ENCODE measurements around the gene CD46. TPM values are rescaled to one million over a fixed set of nuclear protein-coding genes. Genes with fewer than 3 reads are reported as not detected.

Gene CD46
- total RNA-seq, 1 donor from 2014 or later = 196 TPM

DNA sequence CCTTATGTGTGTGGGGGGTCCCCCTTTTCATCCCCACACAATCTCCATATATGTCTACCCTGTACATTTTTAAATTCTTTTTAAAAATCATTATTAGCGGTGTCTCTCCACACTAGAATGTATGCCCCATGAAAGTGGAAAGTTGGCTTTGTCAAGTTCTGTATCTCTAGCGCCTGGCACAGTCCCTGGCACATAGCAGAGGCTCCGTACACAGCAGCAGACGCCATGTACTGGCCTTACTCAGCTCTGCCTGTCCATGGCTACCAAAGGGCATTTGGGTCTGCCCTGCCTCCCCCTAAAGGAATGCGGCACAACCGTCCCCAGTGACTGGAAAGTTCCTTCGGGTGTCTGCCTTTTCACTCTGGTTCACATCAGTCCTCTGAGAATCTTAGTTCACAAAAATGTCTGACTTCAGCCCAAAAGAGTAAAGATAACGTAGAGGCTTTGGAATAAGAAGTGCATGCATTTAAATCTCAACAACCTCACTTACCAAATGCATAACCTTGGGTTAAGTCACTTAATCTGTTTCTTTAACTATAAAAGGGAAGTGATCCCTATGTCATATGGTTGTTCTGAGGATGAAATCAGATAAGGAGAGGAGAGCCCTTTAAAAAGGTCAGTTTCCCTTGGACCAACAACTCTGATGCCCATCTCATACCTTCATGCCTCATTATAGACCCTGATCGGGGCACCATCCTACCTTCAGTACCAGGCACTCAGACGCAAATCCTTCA lies 61.1 kb downstream of the CD46 start:
- no peak for DNase-seq (ENCODE audit: extremely low read depth, low read depth, low spot score)

DNA sequence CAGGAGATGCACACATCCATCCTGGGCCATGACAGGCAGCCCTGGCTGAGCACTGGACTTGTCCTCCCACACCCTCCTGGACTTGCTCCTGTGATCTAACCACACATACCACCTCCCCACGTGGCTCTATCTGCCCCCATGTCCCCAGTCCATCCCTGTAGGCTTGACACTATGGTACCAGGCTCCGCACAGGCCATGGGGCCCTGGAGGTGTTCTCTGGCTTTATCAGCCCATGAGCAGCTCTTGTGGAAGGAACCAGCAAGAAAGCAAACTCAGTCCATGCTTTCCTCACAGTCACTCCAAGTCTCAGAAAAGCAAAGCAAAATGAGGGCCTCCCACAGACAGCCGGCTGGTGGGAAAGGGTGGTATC lies 61.6 kb downstream of the CD46 start:
- no peak for DNase-seq (ENCODE audit: extremely low read depth, low read depth, low spot score)

DNA sequence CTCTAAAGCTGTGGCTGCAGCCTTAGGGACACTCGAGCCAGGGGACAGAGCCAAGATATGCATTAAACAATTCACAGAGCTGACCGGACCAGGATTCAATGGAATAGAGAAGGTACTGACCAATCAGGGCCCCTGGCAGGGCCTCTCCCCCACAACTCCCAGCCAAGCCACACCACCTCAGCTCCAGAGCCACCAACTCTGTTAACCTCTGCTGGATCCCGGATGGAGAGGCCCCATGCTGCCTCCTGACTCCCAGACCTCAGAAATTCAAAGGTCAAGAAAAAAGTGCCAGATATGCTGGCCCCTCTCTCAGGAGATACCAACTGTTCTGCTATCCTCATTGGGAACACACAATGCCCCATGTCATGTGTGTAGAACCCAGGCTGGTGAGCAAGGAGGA lies 62.1 kb downstream of the CD46 start:
- DNase-seq (ENCODE audit: extremely low read depth, low read depth, low spot score) = no peak

DNA sequence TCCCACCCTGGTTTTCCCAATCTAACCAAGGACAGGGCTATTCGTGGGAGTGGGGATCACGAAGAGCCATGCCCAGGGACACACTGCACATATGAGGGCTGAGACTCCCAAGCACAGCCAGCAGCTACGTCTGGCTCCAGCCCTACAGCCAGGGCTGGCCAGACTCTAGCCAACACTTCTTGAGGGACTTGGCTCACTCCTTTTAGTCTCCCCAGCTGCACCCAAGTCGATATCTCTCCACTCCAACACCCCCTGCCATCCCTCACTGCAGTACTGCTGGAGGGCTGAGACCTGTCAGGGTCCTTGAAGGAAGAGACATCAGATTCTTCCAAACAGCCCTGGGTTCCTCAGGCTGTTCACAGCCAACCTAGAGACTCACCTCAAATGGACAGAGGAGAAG lies 62.6 kb downstream of the CD46 start:
- DNase-seq (ENCODE audit: extremely low read depth, low read depth, low spot score) = no peak

DNA sequence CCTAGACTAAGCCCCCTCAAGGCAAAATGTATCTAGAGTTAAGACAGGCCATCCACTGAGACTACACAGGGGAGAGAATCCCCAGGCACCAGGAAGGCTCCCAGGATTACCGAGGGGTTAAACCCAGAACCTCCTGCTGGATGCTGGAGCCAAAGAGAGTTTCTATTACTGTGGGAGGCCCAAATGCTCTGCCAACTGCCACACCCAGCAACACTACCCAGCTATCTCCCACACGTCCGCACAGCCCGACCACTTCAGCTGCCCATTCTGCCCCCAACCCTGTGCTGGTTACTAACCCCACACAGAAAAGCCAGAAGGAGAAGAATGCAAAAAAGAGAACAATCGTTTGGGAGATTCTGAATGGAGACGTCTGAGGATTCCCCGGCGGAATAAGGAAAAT lies 63.6 kb downstream of the CD46 start:
- DNase-seq (ENCODE audit: extremely low read depth, low read depth, low spot score) = no peak

DNA sequence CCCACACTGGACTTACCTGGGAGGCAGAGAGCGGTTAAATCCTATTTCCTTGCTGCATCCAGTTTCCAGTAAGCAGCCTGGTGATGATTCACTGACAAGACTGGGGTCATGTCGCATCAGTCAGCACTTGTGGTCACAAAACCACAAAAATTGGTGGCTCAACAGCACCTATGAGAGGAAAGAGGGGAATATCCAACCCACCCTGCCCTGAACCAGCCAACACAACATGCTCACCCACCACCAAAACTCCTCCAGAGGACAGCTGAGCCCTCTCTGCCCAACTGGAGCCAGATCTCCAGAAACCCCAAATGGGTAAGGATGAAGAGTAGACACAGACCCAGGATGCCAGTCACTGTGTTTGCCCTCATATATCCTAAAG lies 64.0 kb downstream of the CD46 start:
- no peak for DNase-seq (ENCODE audit: extremely low read depth, low read depth, low spot score)

DNA sequence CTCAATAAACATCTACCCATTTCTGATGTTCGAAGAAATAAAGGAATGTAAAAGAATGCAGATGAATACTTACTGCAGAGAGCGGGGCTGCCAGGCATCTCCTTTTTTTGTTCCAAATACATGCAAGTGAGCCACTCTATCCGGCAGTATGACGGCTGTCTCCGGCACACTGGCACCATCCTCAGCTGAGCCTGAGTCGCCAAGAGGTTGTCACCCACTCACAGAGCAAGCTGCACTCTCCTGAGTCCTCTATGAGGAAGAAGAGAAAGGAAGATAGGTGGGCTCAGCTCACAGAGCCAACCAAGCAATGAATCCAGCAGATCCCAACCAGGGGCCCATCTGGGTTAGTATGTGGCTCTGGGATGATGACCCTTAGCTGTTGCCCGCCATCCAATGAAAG lies 65.3 kb downstream of the CD46 start:
- DNase-seq (ENCODE audit: extremely low read depth, low read depth, low spot score) = no peak

DNA sequence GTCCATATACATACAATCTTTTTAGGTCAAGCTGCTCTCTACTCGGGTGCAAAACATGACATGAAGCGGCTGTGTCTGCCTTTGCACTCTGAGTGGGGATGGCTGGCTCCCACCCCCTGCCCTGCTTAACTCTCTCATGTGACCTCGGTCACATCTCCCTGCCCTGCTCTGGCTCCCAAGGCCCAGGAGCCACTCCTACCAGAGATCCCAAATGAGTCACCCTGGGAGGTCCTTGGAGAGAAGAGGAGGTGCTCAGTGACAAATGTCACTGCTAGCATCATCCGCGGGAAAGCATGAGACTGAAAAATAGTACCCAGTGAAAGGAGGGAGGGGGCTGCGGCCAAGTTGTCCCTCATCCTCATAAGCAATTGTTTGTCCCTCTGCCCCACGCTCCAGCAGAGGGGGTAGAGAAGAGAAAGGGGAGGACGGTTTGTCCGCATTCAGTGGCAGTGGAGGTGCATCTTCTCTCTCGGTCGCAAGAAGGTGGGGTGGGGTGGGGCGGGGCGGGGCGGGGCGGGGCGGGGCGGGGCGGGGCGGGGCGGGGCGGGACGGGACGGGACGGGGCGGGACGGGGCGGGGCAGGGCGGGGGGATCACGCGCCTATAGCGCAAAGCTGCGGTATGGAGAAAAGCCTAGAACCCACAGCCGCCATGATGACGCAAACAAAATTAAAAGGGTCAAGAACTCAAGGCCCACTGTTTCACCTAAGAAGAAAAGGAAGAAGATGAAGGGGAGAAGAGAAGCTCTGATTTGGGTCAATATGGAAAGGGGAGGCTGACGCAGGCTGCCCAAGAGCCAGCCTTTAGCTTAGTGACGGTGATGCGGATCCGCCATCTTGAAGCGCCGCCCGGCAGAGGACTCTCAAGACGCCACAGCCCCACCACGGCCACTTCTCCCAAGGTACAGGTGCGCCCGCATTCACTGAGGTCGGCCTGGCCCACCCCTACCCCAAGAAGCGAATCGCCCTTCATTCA lies 66.2 kb downstream of the CD46 start:
- DNase-seq (ENCODE audit: extremely low read depth, low read depth, low spot score) = no peak

DNA sequence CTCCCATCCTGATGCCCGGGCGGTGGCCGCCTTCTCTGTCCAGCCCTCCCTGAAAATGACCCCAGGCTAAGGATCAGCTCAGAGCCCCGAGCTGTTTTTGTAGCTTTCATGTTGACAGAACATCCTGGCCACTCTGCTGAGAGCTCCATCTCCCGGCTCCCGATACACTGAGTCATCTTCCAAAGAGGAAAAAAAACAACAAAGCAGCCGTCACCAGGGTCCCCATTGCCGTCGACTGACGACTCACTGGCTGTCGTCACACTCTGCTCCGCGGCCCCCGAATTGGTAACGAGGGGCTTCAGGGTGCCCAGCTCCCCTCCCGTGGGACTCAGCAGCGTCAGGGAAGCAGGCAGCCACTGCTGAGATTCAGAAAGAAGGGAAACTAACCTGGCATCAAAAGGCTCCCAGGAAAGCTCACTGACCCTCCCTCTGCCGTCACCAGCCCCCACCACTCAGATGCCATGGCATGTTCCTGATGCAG lies 67.2 kb downstream of the CD46 start:
- peak; percentile 61 for DNase-seq (ENCODE audit: extremely low read depth, low read depth, low spot score)

DNA sequence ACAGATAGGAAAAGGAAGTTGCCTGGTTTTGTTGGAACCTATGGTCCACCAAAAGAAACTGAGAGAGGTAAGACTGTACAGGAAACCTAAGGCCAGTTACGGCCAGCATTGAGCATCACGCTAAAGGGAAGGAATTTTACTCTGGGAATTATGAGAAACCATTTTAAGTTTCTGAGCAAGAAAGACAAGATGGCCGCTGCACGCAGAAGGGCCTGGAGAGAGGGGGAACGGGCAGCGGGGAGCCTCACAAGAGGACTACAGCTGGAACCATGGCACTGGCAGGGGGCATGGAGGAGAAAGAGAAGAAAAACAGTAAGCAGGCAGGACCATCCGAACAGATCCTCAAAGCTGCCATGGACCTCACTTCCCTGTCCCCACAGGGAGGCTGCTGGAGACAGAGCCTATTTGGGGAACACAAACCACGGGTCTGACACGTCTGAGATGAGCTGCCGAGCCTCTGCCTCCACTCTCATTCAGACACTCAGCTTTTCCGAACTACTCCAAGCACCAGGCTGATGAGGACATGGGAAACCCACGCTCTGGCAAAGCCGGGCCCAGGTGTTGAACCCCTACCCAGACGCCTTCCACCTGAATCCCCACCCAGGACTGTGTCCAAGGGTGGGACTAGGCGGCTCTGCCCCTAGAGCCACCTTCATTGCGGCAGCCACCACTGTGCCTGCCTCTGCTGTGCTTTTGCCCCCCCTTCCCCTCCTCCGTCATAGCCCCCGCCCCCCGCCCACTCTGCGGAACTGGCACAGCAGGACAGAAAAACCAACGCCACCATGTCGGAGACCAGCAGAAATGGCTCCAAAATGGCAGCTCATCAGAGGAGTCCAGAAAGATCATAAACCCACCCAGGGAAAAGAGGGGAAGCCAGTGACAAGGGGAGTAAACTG lies 69.0 kb downstream of the CD46 start:
- no peak for DNase-seq (ENCODE audit: extremely low read depth, low read depth, low spot score)

DNA sequence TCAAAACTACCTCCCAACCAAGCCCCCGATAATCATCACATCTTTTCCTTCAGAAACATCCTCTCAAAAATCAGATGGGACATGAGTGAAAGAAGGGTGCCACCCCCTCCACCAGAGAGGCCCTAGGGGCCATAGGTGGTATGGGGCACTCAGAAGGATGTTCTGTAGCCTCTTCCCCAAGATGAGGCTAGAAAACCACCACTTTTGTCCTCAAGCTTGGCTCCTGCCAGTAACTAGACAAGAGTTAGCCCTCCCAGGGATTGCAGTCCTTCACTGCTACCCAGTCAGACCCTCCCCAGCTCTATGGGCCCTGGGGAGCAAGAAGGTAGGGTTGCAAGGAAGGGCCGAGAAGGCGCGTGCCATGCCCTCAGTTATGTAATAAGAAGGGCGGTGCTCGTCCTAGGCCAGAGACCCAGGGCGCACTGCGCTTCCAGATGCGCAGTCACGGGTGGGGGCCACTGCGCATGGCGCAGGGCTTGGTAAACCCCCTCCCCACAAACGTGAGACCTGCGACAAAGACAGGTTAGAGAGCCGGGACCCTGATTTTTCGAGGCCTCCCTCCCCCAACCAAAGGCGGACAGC lies 69.7 kb downstream of the CD46 start:
- DNase-seq (ENCODE audit: extremely low read depth, low read depth, low spot score) = no peak

DNA sequence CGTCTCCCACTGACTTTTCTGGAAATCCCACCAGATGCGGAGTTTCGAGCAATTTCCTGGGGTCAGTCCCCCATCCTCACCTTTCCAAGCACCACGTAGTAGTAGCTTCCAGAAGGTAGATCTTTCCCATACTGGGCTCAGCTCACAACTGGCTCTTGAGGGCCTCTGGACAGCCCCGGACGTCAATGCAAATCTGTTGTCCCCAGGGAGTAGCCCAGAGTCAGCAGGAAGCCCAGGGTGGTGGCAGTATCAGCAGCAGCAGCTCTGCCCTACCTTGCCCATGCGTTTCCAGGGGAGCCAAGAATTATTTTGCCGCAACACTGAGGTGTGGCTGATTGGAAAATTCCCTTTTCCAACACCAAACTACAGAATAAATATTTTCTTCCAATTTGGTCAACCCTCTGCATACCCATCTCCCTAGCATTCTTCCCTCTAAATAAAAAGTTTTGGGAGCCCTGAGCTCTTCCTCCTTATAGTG lies 70.3 kb downstream of the CD46 start:
- DNase-seq (ENCODE audit: extremely low read depth, low read depth, low spot score) = no peak

DNA sequence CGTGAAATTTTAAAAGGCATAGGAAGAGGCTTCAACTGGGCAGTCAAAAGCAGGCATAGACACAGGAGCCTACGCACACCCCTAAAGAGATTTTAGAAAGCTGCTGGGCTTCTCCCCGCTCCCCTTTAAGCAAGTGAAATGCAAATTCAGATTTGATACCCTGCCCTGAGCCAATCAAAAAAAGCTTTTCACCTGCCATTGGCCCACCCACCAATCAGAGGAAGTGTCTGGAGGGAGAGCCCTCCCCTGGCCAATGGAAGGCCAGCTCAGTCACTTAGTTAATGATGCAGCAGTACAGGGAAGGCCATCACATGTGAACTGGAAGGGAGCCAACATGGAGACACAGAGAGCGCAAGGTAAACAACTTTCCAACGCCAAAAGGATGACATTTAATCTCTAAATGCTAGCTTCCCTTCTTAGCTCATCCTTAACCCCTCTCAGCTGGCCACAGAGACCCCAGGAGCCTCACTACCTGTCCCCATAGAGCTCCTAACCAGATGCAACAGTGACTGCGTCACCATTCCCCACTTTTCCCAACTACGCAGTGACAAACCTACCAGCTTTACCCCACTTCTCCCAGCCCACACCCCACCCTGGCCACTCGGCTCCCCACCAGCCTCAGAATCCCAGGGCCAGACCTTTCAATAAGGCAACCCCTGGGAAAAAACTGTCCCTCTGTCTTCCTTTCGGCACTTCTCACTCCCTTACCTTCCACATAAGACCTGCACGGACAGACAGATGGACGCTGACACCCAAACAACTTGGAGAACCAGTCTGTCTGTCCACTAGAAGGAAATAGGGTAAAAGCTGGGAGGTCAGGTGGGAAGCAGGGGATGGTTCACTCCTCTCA lies 71.0 kb downstream of the CD46 start:
- no peak for DNase-seq (ENCODE audit: extremely low read depth, low read depth, low spot score)

DNA sequence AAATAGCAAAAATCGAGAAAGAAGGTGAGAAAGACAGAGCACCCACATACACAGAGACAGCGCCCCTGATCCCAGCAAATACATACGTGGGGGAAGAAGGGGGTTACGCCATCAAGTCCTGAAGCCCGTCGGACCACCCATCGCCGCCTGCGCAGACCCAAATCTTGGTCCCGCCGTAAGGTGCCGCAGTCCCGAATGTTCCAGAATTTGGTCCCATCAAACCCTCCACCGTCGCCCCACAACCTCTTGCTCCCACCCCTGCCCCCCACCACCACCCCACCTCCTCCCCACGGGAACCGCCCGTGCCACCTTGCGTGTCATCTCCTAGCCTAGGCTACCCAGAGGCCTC lies 71.7 kb downstream of the CD46 start:
- no peak for DNase-seq (ENCODE audit: extremely low read depth, low read depth, low spot score)

DNA sequence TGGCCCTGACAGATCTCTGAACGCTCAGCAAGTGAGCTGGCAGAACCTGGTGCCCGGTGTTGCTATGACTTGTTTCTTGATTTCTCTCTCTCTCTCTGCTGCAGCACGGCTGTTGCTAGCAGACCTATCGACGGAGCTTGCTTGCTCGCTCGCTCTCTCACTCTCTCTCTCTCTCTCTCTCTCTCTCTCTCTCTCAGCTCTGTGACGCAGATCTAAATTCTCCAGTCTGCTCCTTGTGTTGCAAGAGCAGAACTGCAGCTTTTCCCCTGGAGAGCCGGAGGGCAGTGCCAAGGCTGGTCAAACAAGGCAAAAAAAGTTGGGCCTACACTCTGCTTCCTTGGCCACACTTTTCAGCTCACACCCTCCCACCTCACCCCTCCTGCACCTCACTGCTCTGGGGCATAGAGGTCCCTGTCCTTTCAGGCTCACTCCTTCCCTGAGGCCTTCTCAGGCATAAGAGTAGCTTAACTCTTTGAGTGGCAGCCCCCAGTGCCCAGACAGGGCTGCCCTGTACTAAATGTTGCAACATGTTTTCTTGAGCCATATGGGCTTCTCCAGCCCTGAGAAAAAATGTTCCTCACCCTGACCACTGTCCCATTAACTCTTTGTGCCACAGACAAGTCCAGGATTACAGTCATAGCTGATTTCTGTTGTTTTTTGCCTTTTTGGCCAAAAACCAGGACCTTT lies 72.2 kb downstream of the CD46 start:
- no peak for DNase-seq (ENCODE audit: extremely low read depth, low read depth, low spot score)

DNA sequence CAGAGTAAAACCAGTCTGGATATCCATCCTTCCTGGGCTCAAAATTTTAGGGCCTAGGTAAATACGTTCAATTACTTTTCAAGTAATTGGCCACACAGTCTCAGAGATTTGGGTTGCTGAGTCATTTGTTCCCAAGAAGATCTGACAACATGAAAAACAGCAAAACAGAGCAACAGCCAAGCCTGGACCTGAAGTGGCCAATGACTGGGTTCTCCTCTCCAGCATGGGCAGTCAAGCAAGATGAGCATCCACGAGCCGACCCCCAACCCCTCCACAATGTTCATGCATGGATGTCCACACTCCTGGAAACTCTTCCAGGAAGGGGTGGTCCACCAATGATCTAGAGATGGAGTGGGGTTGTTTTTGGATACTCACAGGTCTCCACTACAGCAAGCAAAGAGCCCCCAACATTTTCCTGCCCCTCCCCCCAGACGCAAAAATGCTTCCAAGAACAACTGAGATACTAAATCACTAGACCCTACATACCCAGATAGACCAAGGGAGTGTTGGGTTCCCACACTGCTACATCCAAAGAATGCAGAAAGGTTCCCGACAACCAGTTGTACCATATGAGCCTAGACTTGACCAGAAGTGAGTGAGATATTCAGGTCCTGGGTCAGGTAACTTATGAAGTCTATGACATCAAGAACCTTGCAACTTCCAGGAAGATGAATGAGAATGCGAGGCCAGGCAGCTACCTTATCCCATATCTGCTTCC lies 73.0 kb downstream of the CD46 start:
- DNase-seq (ENCODE audit: extremely low read depth, low read depth, low spot score) = no peak

DNA sequence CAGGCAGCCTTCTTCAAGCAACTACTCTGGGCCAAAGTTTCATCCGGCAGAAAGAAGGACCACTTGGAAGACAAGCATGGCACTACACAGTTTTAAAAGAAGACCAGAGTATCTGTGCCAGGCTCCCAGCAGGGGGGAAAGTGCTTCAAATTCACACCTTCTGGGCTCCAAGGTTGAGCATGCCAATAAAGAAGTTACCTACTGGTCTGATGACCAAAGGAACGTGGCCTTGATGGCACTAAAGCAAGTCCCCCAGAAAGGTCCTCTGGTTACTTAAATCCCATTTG lies 73.5 kb downstream of the CD46 start:
- DNase-seq (ENCODE audit: extremely low read depth, low read depth, low spot score) = no peak

DNA sequence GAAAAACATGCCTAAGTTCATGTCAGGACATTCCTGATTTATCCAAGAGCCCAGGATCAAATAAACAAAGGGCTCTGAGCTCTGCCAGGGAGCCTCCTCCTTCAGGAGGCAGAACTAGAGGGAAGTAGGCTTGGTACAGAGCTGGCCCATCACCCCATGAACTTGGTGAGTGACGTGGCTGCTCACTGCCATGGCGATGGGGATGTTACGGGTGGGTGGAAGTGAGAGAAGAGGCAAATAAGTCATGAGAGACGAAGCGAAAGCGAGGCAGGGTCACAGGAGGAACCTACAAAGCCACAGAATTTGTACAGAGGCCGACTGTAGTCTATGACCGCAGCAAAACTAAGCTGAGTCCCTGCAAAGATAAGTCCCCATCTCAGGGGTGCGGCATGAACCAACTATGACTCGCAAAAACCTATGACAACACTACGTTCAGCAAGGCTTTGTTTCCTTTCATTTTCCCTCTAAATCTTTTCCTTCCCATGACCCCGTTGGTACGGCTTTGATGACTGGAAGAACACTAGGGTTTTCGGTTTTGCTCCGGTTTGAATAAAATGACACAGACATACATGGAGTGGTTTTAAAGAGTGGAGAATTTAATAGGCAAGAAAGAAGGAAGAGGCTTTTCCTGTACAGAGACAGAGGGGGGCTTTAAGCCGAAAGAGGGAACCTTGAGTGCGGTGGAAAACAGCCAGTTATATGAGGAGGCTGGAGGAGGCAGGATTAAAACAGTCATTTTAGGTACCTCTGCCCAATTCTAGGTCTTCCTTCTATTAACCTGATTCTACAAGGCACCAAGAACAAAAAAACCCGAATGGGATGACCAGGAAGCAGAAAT lies 74.1 kb downstream of the CD46 start:
- no peak for DNase-seq (ENCODE audit: extremely low read depth, low read depth, low spot score)
